HCT116 (cell line): ENCODE measurements around the gene NTN3. TPM values are rescaled to one million over a fixed set of nuclear protein-coding genes. Genes with fewer than 3 reads are reported as not detected.

Source experiments
- ATAC-seq: fragments of 200-7000 bp; cut with Tn5 transposase; 2 replicates; pipeline ENCODE4 v1.9.1; 2020; ENCODE audit warnings: mild to moderate bottlenecking, moderate library complexity
- BruUV-seq: library from RNA; stranded (reverse); fragments of 400-500 nt; replicated peaks from 2 replicates; lab custom pipeline; 2021; lab: Mats Ljungman, UMichigan
- CTCF ChIA-PET: fragments of 300-600 bp; sonication (Branson Sonifier 250); formaldehyde crosslinking; loops from one replicate; lab custom pipeline; 2021; ENCODE audit warnings: antibody characterized with exemption; lab: Charles Lee
- POLR2A ChIA-PET: fragments of 300-600, 350-600 bp; sonication (Branson Sonifier 250); formaldehyde crosslinking; loops from one replicate; lab custom pipeline; 2021; ENCODE audit warnings: antibody characterized with exemption; lab: Charles Lee
- RAD21 ChIA-PET, 2 experiments: fragments of 300-600 bp; sonication (Branson Sonifier 250); formaldehyde crosslinking; loops; one replicate each; lab custom pipeline; 2023; ENCODE audit warnings: low total read pairs in 2 of 2; ENCODE audit not compliant: uncharacterized antibody in 2 of 2, unreplicated experiment in 2 of 2, low non-redundant PET in 1 of 2; lab: Charles Lee
- DNase-seq: peaks from one replicate; pipeline ENCODE4 v3.0.0-alpha.2; 2010; ENCODE audit warnings: low read depth, low spot score
- H2AFZ ChIP-seq: fragments of 200-600 bp; shearing (Covaris generic), sonication (generic); 2 replicates; pipeline ENCODE4 v1.6.1; 2017; ENCODE audit warnings: low read depth, mixed run types, mixed read lengths, antibody characterized with exemption, low read length; ENCODE audit not compliant: poor library complexity, severe bottlenecking
- H3K27ac ChIP-seq: 2 replicates; pipeline ENCODE4 v1.5.1; 2012; ENCODE audit warnings: low read depth, low read length
- H3K27me3 ChIP-seq: fragments of 200-600 bp; sonication (generic); 2 replicates; pipeline ENCODE4 v1.6.1; 2016; ENCODE audit warnings: mixed run types, low read length, mixed read lengths; ENCODE audit not compliant: insufficient read depth
- H3K36me3 ChIP-seq, 2 experiments: fragments of 200-500 bp in 1 of 2; fragments of 200-600 bp in 1 of 2; sonication (Bioruptor generic) in 1 of 2; sonication (generic) in 1 of 2; 2 replicates each; pipeline versions ENCODE4 v1.5.1 to v1.6.1; 2014 to 2016; ENCODE audit warnings: low read length in 2 of 2, inconsistent platforms in 1 of 2, mixed read lengths in 1 of 2, mixed run types in 1 of 2; ENCODE audit not compliant: insufficient read depth in 2 of 2, control insufficient read depth in 1 of 2
- H3K4me1 ChIP-seq, 2 experiments: fragments of 200-600 bp in 1 of 2; sonication (generic) in 1 of 2; 2 replicates each; pipeline versions ENCODE4 v1.5.1 to v1.6.1; 2012 to 2017; ENCODE audit warnings: low read length in 2 of 2, inconsistent platforms in 1 of 2, mild to moderate bottlenecking in 1 of 2, mixed read lengths in 1 of 2, mixed run types in 1 of 2, moderate library complexity in 1 of 2; ENCODE audit not compliant: insufficient read depth in 2 of 2, control insufficient read depth in 1 of 2
- H3K4me2 ChIP-seq: fragments of 200-600 bp; sonication (generic); 2 replicates; pipeline ENCODE4 v1.6.1; 2017; ENCODE audit warnings: mixed run types, low read length, mixed read lengths
- H3K4me3 ChIP-seq, 2 experiments: fragments of 200-600 bp in 1 of 2; sonication (generic) in 1 of 2; replicated peaks in 1 of 2; 2 replicates each; pipeline ENCODE4 v1.5.1; 2011 to 2016; ENCODE audit warnings: low read length in 2 of 2, control low read depth in 1 of 2, low read depth in 1 of 2, mild to moderate bottlenecking in 1 of 2, mixed read lengths in 1 of 2, mixed run types in 1 of 2
- H3K79me2 ChIP-seq: fragments of 200-600 bp; sonication (generic); 2 replicates; pipeline ENCODE4 v1.6.1; 2017; ENCODE audit warnings: mild to moderate bottlenecking, mixed run types, low read length, moderate library complexity, mixed read lengths; ENCODE audit not compliant: insufficient read depth
- H3K9ac ChIP-seq: fragments of 200-600 bp; sonication (generic); 2 replicates; pipeline ENCODE4 v1.6.1; 2016; ENCODE audit warnings: low read length, mixed read lengths
- H3K9me2 ChIP-seq: fragments of 200-600 bp; sonication (generic), shearing (Covaris generic); 2 replicates; pipeline ENCODE4 v1.6.1; 2017; ENCODE audit warnings: mixed run types, mild to moderate bottlenecking, moderate library complexity; ENCODE audit not compliant: insufficient read depth
- H3K9me3 ChIP-seq, 2 experiments: fragments of 200-500 bp in 1 of 2; fragments of 200-600 bp in 1 of 2; sonication (Bioruptor generic) in 1 of 2; sonication (generic) in 1 of 2; 2 replicates each; pipeline ENCODE4 v1.6.1; 2014 to 2017; ENCODE audit warnings: low read length in 2 of 2, mixed read lengths in 2 of 2, inconsistent platforms in 1 of 2, low read depth in 1 of 2, mild to moderate bottlenecking in 1 of 2, mixed run types in 1 of 2, moderate library complexity in 1 of 2; ENCODE audit not compliant: control insufficient read depth in 1 of 2, insufficient read depth in 1 of 2
- H4K20me1 ChIP-seq: fragments of 200-600 bp; sonication (generic), shearing (Covaris generic); 2 replicates; pipeline ENCODE4 v1.6.1; 2017; ENCODE audit warnings: mixed run types, mild to moderate bottlenecking, moderate library complexity; ENCODE audit not compliant: insufficient read depth
- FOSL1 ChIP-seq: IDR thresholded peaks from 2 replicates; pipeline ENCODE4 v1.6.1; 2012; ENCODE audit warnings: low read depth
- POLR2A ChIP-seq: IDR thresholded peaks from 2 replicates; pipeline ENCODE4 v1.7.0; 2011; ENCODE audit warnings: borderline replicate concordance; ENCODE audit not compliant: insufficient read depth, insufficient read length; ENCODE audit errors: extremely low read depth
- POLR2AphosphoS5 ChIP-seq: IDR thresholded peaks from 2 replicates; pipeline ENCODE4 v1.6.1; 2011; ENCODE audit warnings: mild to moderate bottlenecking, low read depth, low read length, moderate library complexity
- SP1 ChIP-seq: IDR thresholded peaks from 2 replicates; pipeline ENCODE4 v1.6.1; 2012; ENCODE audit warnings: low read depth
- ZNF274 ChIP-seq: fragments of 200-500 bp; sonication (Bioruptor generic); IDR thresholded peaks from 2 replicates; pipeline ENCODE4 v1.6.1; 2014; ENCODE audit warnings: mild to moderate bottlenecking, low read depth, low read length, inconsistent platforms
- intact Hi-C: fragments of 100-400 bp; cut with micrococcal nuclease; formaldehyde crosslinking; loops from 2 replicates; pipeline ENCODE4 v1.10.0; 2022
- total RNA-seq: library from RNA; stranded (reverse); gene quantifications from one replicate; pipeline ENCODE4 v1.2.1, GENCODE V29; 2021; ENCODE audit not compliant: unreplicated experiment
- TF ChIP-seq, protein P1 (sequence below), 3 experiments: fragments of 200-600 bp in 1 of 3; sonication (generic) in 1 of 3; IDR thresholded peaks in 2 of 3; conservative IDR thresholded peaks in 1 of 3; 2 replicates each; pipeline ENCODE4 v1.5.1; 2012 to 2017; ENCODE audit warnings: low read depth in 2 of 3, low read length in 2 of 3, antibody characterized with exemption in 1 of 3, borderline replicate concordance in 1 of 3, control low read depth in 1 of 3, mild to moderate bottlenecking in 1 of 3, mixed read lengths in 1 of 3, mixed run types in 1 of 3, moderate library complexity in 1 of 3; ENCODE audit not compliant: insufficient read depth in 1 of 3

Gene NTN3
- total RNA-seq, 1 experiment from 2014 or later: 0.30 TPM

DNA sequence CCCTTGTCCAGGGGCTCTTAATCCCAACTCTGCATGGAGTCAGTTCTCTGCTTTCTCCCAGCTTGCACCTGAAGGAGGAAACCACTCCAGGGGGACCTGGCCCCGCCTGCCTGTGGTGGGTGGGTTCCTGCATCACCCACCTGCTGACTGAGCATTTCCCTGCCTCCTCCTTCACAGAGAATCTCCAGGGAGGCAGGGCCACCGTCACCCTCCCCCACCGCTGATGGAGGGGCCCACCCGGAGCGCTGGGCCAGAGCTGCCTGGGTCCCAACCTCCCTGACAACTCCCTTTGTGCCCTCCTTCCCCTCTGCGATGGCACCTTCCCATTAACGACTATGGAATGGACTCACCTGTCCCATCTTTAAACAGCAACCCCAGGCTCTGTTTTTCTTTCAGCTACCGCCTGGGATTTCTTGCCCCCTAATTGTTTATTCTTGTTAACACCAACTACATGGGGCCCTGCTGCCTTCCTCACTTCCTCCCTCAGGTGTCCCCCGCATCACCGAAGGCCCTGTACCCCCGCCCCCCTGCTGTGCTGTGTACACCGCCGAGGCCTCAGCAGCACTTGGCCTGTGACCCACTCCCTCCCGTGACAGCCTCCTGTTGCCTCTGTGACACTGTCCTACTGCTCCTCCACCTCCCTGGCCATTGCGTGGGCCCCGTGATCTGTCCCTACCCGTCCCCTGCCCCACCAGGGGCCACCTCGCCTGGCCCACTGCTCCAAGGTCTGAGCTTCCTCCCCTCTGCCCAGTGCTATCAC lies 12.0 kb upstream of the NTN3 start:
- RAD21 ChIA-PET: interaction anchor here in 1 of 2 experiments (0.5 kb wide), 1 partner anchor 9 kb away, joined by 5 read pairs; no protein-coding TSS in a partner anchor
- ATAC-seq (peak; percentile 8), DNase-seq (no peak)
- H3K79me2 ChIP-seq: peaks cover 7% of the 10 kb centered on the region; the same call in 1 of the 2 replicates
- CTCF ChIA-PET: interaction anchor here (1.3 kb wide), 1 partner anchor 264 kb away, joined by 4 read pairs; no protein-coding TSS in a partner anchor
- no peaks in the 10 kb centered on the region for H3K9me2 ChIP-seq
- peaks cover 6 to 34% of the 10 kb centered on the region in 2 experiments; a peak in 3 of 4 replicates for H3K4me1 ChIP-seq
- POLR2A ChIA-PET: interaction anchor here (0.6 to 2.0 kb wide), 6 partner anchors 10 to 453 kb away, joined by 3 to 9 read pairs (median 4); partner anchors contain the start of genes FLYWCH1, TBC1D24 and TRAF7
- H3K9me3 ChIP-seq: no peaks in the 10 kb centered on the region
- H4K20me1 ChIP-seq: no peaks in the 10 kb centered on the region
- H3K36me3 ChIP-seq: peaks cover 12 to 28% of the 10 kb centered on the region in 2 experiments; a peak in 3 of 4 replicates
- peak overlapping the region; percentile 95 for H3K4me2 ChIP-seq
- H3K4me3 ChIP-seq: peak overlapping the region; percentile 64 to 75
- peak overlapping the region; percentile 70 for H3K9ac ChIP-seq
- intact Hi-C loops: no loop called here
- no TSS peak for BruUV-seq
- H3K27ac ChIP-seq: peak overlapping the region; percentile 66
- H3K27me3 ChIP-seq: no peaks in the 10 kb centered on the region
- H2AFZ ChIP-seq: no peak overlapping the region
- TF ChIP-seq SP1 (0 out of 2 replicates have a peak, but pooled peaks have one; percentile 24), ZNF274 (no peak), POLR2AphosphoS5 (peak; percentile 39; the same call in 1 of the 2 replicates), FOSL1 (no peak), POLR2A (peak; percentile 24)
- TF ChIP-seq, protein P1, sequence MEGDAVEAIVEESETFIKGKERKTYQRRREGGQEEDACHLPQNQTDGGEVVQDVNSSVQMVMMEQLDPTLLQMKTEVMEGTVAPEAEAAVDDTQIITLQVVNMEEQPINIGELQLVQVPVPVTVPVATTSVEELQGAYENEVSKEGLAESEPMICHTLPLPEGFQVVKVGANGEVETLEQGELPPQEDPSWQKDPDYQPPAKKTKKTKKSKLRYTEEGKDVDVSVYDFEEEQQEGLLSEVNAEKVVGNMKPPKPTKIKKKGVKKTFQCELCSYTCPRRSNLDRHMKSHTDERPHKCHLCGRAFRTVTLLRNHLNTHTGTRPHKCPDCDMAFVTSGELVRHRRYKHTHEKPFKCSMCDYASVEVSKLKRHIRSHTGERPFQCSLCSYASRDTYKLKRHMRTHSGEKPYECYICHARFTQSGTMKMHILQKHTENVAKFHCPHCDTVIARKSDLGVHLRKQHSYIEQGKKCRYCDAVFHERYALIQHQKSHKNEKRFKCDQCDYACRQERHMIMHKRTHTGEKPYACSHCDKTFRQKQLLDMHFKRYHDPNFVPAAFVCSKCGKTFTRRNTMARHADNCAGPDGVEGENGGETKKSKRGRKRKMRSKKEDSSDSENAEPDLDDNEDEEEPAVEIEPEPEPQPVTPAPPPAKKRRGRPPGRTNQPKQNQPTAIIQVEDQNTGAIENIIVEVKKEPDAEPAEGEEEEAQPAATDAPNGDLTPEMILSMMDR (IDR thresholded peaks at IDR 0.05 in 2 of 3, conservative IDR thresholded peaks at IDR 0.05 in 1 of 3; ENCODE audit: borderline replicate concordance in 1 of 3, insufficient read depth in 1 of 3, low read depth in 2 of 3, low read length in 2 of 3): no peak
